Measurements from ENCODE around the gene HOXA3. TPM values are rescaled to one million over a fixed set of nuclear protein-coding genes. Genes with fewer than 3 reads are reported as not detected.

HOXA3 gene
- total and polyA plus RNA-seq, 10 of the 15 experiments (the other 5 are each of a cell fraction or from before 2014, with no cell fraction given) = 0.05 TPM; not detected in 9

- BruUV-seq (replicated peaks) = no TSS peak
- ChIA-PET CTCF (interaction anchor here (0.8 kb wide), 1 partner anchor 466 kb away, joined by 3 read pairs; no protein-coding TSS in a partner anchor), POLR2A (no interaction called here), SMC1A (ENCODE audit: uncharacterized antibody, unreplicated experiment) (no interaction called here), RAD21 (ENCODE audit: unreplicated experiment) (no interaction called here)
- H3K27ac ChIP-seq (ENCODE audit: control insufficient read depth, insufficient read depth) = no peak overlapping the region
- FAIRE-seq = no peak
- DNase-seq (ENCODE audit: low read depth, low spot score) = no peak
- peaks cover 8 to 23% of the 10 kb centered on the region in 2 experiments for H3K27me3 ChIP-seq (replicated peaks in 1 of 2; ENCODE audit: control insufficient read depth in 2 of 2, insufficient read depth in 2 of 2, low read length in 1 of 2)
- H3K9ac ChIP-seq (ENCODE audit: control insufficient read depth, insufficient read depth, low read length) = no peak overlapping the region
- no peak overlapping the region for H2AFZ ChIP-seq (ENCODE audit: control insufficient read depth, low read depth, low read length)
- in situ Hi-C loops (cut with MboI) (no loop called here), intact Hi-C loops (cut with micrococcal nuclease; ENCODE audit: unreplicated experiment) (no loop called here)
- no peaks in the 10 kb centered on the region for H3K79me2 ChIP-seq (ENCODE audit: control insufficient read depth, insufficient read depth, low read length)
- no peaks in the 10 kb centered on the region for H4K20me1 ChIP-seq (ENCODE audit: control insufficient read depth, insufficient read depth)
- no peak overlapping the region for H3K4me2 ChIP-seq (ENCODE audit: control insufficient read depth, insufficient read depth)
- H3K4me3 ChIP-seq = no peak overlapping the region
- H3K36me3 ChIP-seq (ENCODE audit: control insufficient read depth in 2 of 2, insufficient read depth in 2 of 2, low read length in 1 of 2) = no peaks in the 10 kb centered on the region
- no peaks in the 10 kb centered on the region for H3K4me1 ChIP-seq (ENCODE audit: control insufficient read depth, insufficient read depth, low read length)
- TF ChIP-seq SREBF1 (IDR thresholded peaks at IDR 0.05; ENCODE audit: low read length) = no peak
- no peak for TF ChIP-seq BCL11A (IDR thresholded peaks at IDR 0.05; ENCODE audit: low read depth, low read length)
- no peak for TF ChIP-seq MEF2A (IDR thresholded peaks at IDR 0.05; ENCODE audit: insufficient read depth, low read depth, low read length)
- TF ChIP-seq NR2F1 (conservative IDR thresholded peaks at IDR 0.05) = no peak
- TF ChIP-seq MLLT1 (IDR thresholded peaks at IDR 0.05) = no peak
- H3K9me3 ChIP-seq (replicated peaks; ENCODE audit: control insufficient read depth, insufficient read depth, low read length) = no peaks in the 10 kb centered on the region; the same call in 2 of the 3 replicates
- ATAC-seq = no peak
- WGBS (ENCODE audit: insufficient coverage, insufficient replicate concordance, low lambda C conversion rate, missing lambda C conversion rate) = 82% methylated on average over 11 of the region's 11 CpGs
Observed at GRCh38 chr7:27145914-27146412, 6.4 kb downstream of the HOXA3 start.

Measured in GM12878 (cell line).